SK-N-SH (cell line): Measurements from ENCODE around the gene KLF15. TPM values are rescaled to one million over a fixed set of nuclear protein-coding genes. Genes with fewer than 3 reads are reported as not detected.

Source experiments
- CTCF ChIA-PET: fragments of 300-600, 350-600 bp; formaldehyde crosslinking; extraction: SDS; loops from one replicate; lab custom pipeline; 2021; lab: Yijun Ruan, JAX
- POLR2A ChIA-PET: fragments of 350-600 bp; sonication (Branson Sonifier 250); formaldehyde crosslinking; extraction: SDS; loops from one replicate; lab custom pipeline; 2020; ENCODE audit warnings: antibody characterized with exemption, inconsistent platforms; lab: Yijun Ruan, JAX
- DNase-seq: peaks from one replicate; pipeline ENCODE4 v3.0.0; 2012
- H2AFZ ChIP-seq: fragments of 200-600 bp; sonication (generic); 2 replicates; pipeline ENCODE4 v1.8.1; 2016; ENCODE audit warnings: antibody characterized with exemption, mild to moderate bottlenecking, low read depth
- H3F3A ChIP-seq: fragments of 200-600 bp; sonication (generic); replicated peaks from 2 replicates; pipeline ENCODE3; 2016; ENCODE audit warnings: antibody characterized with exemption, mild to moderate bottlenecking; ENCODE audit not compliant: insufficient read depth
- H3K27ac ChIP-seq, 2 experiments: fragments of 200-500 bp in 1 of 2; fragments of 200-600 bp in 1 of 2; sonication (Bioruptor generic) in 1 of 2; sonication (generic), shearing (Covaris generic) in 1 of 2; 2 replicates each; pipeline versions ENCODE4 v1.5.1 to v1.6.1; 2014 to 2016; ENCODE audit warnings: low read depth in 2 of 2, inconsistent platforms in 1 of 2, low read length in 1 of 2, mild to moderate bottlenecking in 1 of 2, mixed read lengths in 1 of 2
- H3K27me3 ChIP-seq: fragments of 200-600 bp; sonication (generic), shearing (Covaris generic); 2 replicates; pipeline ENCODE4 v1.6.1; 2016; ENCODE audit warnings: mixed run types; ENCODE audit not compliant: insufficient read depth
- H3K36me3 ChIP-seq, 2 experiments: fragments of 200-500 bp in 1 of 2; fragments of 200-600 bp in 1 of 2; sonication (Bioruptor generic) in 1 of 2; sonication (generic) in 1 of 2; replicated peaks in 1 of 2; 2 replicates each; pipeline versions ENCODE3 to v1.5.1; 2014 to 2016; ENCODE audit warnings: low read length in 1 of 2, mild to moderate bottlenecking in 1 of 2; ENCODE audit not compliant: insufficient read depth in 2 of 2, control insufficient read depth in 1 of 2
- H3K4me1 ChIP-seq, 2 experiments: fragments of 200-500 bp in 1 of 2; fragments of 200-600 bp in 1 of 2; sonication (Bioruptor generic) in 1 of 2; sonication (generic), shearing (Covaris generic) in 1 of 2; 2 replicates each; pipeline versions ENCODE4 v1.5.1 to v1.6.1; 2014 to 2016; ENCODE audit warnings: low read depth in 1 of 2, low read length in 1 of 2, mixed run types in 1 of 2; ENCODE audit not compliant: insufficient read depth in 2 of 2, control insufficient read depth in 1 of 2
- H3K4me2 ChIP-seq: fragments of 200-600 bp; sonication (generic), shearing (Covaris generic); 2 replicates; pipeline ENCODE4 v1.6.1; 2017; ENCODE audit warnings: mixed run types
- H3K4me3 ChIP-seq, 2 experiments: fragments of 200-500 bp in 1 of 2; fragments of 200-600 bp in 1 of 2; sonication (Bioruptor generic) in 1 of 2; sonication (generic), shearing (Covaris generic) in 1 of 2; 2 replicates each; pipeline versions ENCODE4 v1.5.1 to v1.8.1; 2014 to 2016; ENCODE audit warnings: low read depth in 2 of 2, inconsistent platforms in 1 of 2, low read length in 1 of 2, mild to moderate bottlenecking in 1 of 2, mixed read lengths in 1 of 2, moderate library complexity in 1 of 2
- H3K79me2 ChIP-seq: fragments of 200-600 bp; sonication (generic); 2 replicates; pipeline ENCODE4 v1.8.1; 2017; ENCODE audit warnings: mild to moderate bottlenecking; ENCODE audit not compliant: insufficient read depth
- H3K9ac ChIP-seq: fragments of 200-600 bp; sonication (generic); 2 replicates; pipeline ENCODE4 v1.6.1; 2017; ENCODE audit warnings: mixed run types
- H3K9me2 ChIP-seq: fragments of 200-600 bp; sonication (generic); 2 replicates; pipeline ENCODE4 v1.6.1; 2017; ENCODE audit warnings: mixed run types
- H3K9me3 ChIP-seq: fragments of 200-600 bp; sonication (generic); 2 replicates; pipeline ENCODE4 v1.6.1; 2017; ENCODE audit warnings: mixed run types, mild to moderate bottlenecking, moderate library complexity
- H4K20me1 ChIP-seq: fragments of 200-600 bp; sonication (generic); 2 replicates; pipeline ENCODE4 v1.6.1; 2017; ENCODE audit warnings: mild to moderate bottlenecking, mixed run types; ENCODE audit not compliant: insufficient read depth
- CHD2 ChIP-seq: fragments of 150-350 bp; IDR thresholded peaks from 2 replicates; pipeline ENCODE4 v1.6.1; 2018; ENCODE audit warnings: low read length; ENCODE audit not compliant: partially characterized antibody
- ELF1 ChIP-seq: IDR thresholded peaks from 2 replicates; pipeline ENCODE4 v1.4.0; 2012
- EZH2phosphoT487 ChIP-seq: fragments of 200-600 bp; sonication (generic); IDR thresholded peaks from 2 replicates; pipeline ENCODE4 v1.6.1; 2017; ENCODE audit warnings: low read depth, mixed run types, mild to moderate bottlenecking, antibody characterized with exemption, moderate library complexity, borderline replicate concordance
- FOSL2 ChIP-seq: IDR thresholded peaks from 2 replicates; pipeline ENCODE4 v1.4.0; 2012; ENCODE audit warnings: low read depth, mild to moderate bottlenecking, moderate library complexity, borderline replicate concordance
- FOXM1 ChIP-seq: IDR thresholded peaks from 2 replicates; pipeline ENCODE4 v1.4.0; 2012; ENCODE audit warnings: low read depth, mild to moderate bottlenecking
- MAX ChIP-seq: IDR thresholded peaks from 2 replicates; pipeline ENCODE4 v1.4.0; 2012; ENCODE audit warnings: low read depth
- MXI1 ChIP-seq: IDR thresholded peaks from 2 replicates; pipeline ENCODE4 v1.6.1; 2012; ENCODE audit warnings: mild to moderate bottlenecking, low read depth, low read length, improper control_type of control experiment
- NRF1 ChIP-seq: IDR thresholded peaks from 2 replicates; pipeline ENCODE4 v1.6.1; 2012; ENCODE audit warnings: low read depth, mild to moderate bottlenecking, low read length
- RCOR1 ChIP-seq: fragments of 150-350 bp; IDR thresholded peaks from 2 replicates; pipeline ENCODE4 v1.6.1; 2017; ENCODE audit warnings: antibody characterized with exemption, low read length
- REST ChIP-seq: IDR thresholded peaks from 2 replicates; pipeline ENCODE4 v1.6.1; 2012; ENCODE audit warnings: mild to moderate bottlenecking, low read depth, low read length, moderate library complexity
- TAF1 ChIP-seq: IDR thresholded peaks from 2 replicates; pipeline ENCODE4 v1.6.1; 2012; ENCODE audit warnings: low read depth, mild to moderate bottlenecking, low read length, moderate library complexity, borderline replicate concordance
- TCF12 ChIP-seq: IDR thresholded peaks from 2 replicates; pipeline ENCODE4 v1.4.0; 2012
- TEAD4 ChIP-seq: IDR thresholded peaks from 2 replicates; pipeline ENCODE4 v1.4.0; 2012; ENCODE audit warnings: mild to moderate bottlenecking, borderline replicate concordance; ENCODE audit not compliant: insufficient read depth
- ZBTB33 ChIP-seq: IDR thresholded peaks from 2 replicates; pipeline ENCODE4 v1.4.0; 2012; ENCODE audit warnings: low read depth, borderline replicate concordance
- WGBS: methylation state at CpG from one replicate; pipeline ENCODE4 v1.1.6; 2017; ENCODE audit warnings: low lambda C conversion rate; 5-methylcytosine and 5-hydroxymethylcytosine counted together
- polyA plus RNA-seq, 3 experiments: library from polyadenylated mRNA; depleted of rRNA; stranded (reverse); fragments of >200 nt; gene quantifications; 2 replicates each; pipeline ENCODE4 v1.2.3, GENCODE V29; 2012

KLF15 gene
- polyA plus RNA-seq, 1 of the 3 experiments (the other 2 are of a cell fraction): 0.28 TPM

GRCh38 chr3:126307591-126308393 lies 49.4 kb downstream of the KLF15 start (continued):
- TF ChIP-seq CHD2: no peak
- TF ChIP-seq ELF1: no peak
- TF ChIP-seq MAX: no peak
- no peak for TF ChIP-seq MXI1
- TF ChIP-seq FOSL2: no peak
- no peak for TF ChIP-seq ZBTB33

GRCh38 chr3:126306888-126307482 lies 50.2 kb downstream of the KLF15 start:
- Histone ChIP-seq H3K27me3 (no peaks in the 10 kb centered on the region), H3K9me3 (peaks cover 17% of the 10 kb centered on the region; the same call in 1 of the 2 replicates), H2AFZ (no peak overlapping the region), H3K36me3 (no peaks in the 10 kb centered on the region), H3K4me1 (no peaks in the 10 kb centered on the region), H3K27ac (no peak overlapping the region), H3F3A (no peaks in the 10 kb centered on the region), H4K20me1 (no peaks in the 10 kb centered on the region), H3K9me2 (no peaks in the 10 kb centered on the region), H3K4me2 (no peak overlapping the region), H3K79me2 (no peaks in the 10 kb centered on the region), H3K4me3 (no peak overlapping the region), H3K9ac (no peak overlapping the region)
- CTCF ChIA-PET: no interaction called here
- POLR2A ChIA-PET: no interaction called here
- DNase-seq: no peak
- WGBS: 56% methylated on average over 8 of the region's 8 CpGs
- TF ChIP-seq FOXM1: no peak
- TF ChIP-seq TCF12: no peak
- TF ChIP-seq RCOR1: no peak
- no peak for TF ChIP-seq MXI1
- TF ChIP-seq REST: no peak
- TF ChIP-seq NRF1: no peak
- no peak for TF ChIP-seq TEAD4
- no peak for TF ChIP-seq TAF1
- no peak for TF ChIP-seq EZH2phosphoT487
